Mesenchymal stem cell (in vitro differentiated cells and primary cell): Measurements from ENCODE around the gene ARHGEF25.

ENCODE experiments used
- DNase-seq: peaks from one replicate; pipeline ENCODE4 v3.0.0-alpha.2; 2013
- H2AFZ ChIP-seq: one replicate; pipeline ENCODE4 v1.6.1; 2013; ENCODE audit warnings: low read depth, mild to moderate bottlenecking, control low read depth, inconsistent platforms, low read length, moderate library complexity
- H2AK5ac ChIP-seq: 2 replicates; pipeline ENCODE4 v1.6.1; 2013; ENCODE audit warnings: low read length, moderate library complexity, mild to moderate bottlenecking, inconsistent platforms; ENCODE audit not compliant: severe bottlenecking
- H2BK120ac ChIP-seq: one replicate; pipeline ENCODE4 v1.6.1; 2013; ENCODE audit warnings: low read depth, mild to moderate bottlenecking, inconsistent platforms, low read length, moderate library complexity
- H2BK12ac ChIP-seq, 2 experiments: one replicate each; pipeline ENCODE4 v1.6.1; 2013; ENCODE audit warnings: inconsistent platforms in 2 of 2, low read length in 2 of 2, mild to moderate bottlenecking in 2 of 2, moderate library complexity in 2 of 2, control low read depth in 1 of 2
- H2BK15ac ChIP-seq: one replicate; pipeline ENCODE4 v1.6.1; 2013; ENCODE audit warnings: mild to moderate bottlenecking, low read depth, inconsistent platforms; ENCODE audit not compliant: poor library complexity, severe bottlenecking
- H2BK5ac ChIP-seq: 2 replicates; pipeline ENCODE4 v1.6.1; 2013; ENCODE audit warnings: low read depth, mild to moderate bottlenecking, low read length, control low read depth, inconsistent platforms; ENCODE audit not compliant: poor library complexity, severe bottlenecking
- H3K14ac ChIP-seq, 2 experiments: one replicate each; pipeline ENCODE4 v1.6.1; 2013; ENCODE audit warnings: inconsistent platforms in 2 of 2, low read length in 2 of 2, control low read depth in 1 of 2, mild to moderate bottlenecking in 1 of 2, moderate library complexity in 1 of 2
- H3K18ac ChIP-seq, 2 experiments: one replicate each; pipeline ENCODE4 v1.6.1; 2013; ENCODE audit warnings: inconsistent platforms in 2 of 2, low read length in 2 of 2, control low read depth in 1 of 2, low read depth in 1 of 2, mild to moderate bottlenecking in 1 of 2
- H3K23ac ChIP-seq, 2 experiments: one replicate each; pipeline ENCODE4 v1.6.1; 2013; ENCODE audit warnings: inconsistent platforms in 2 of 2, low read length in 2 of 2, mild to moderate bottlenecking in 2 of 2, moderate library complexity in 2 of 2, control low read depth in 1 of 2
- H3K27ac ChIP-seq: 2 replicates; pipeline ENCODE4 v1.5.1; 2013; ENCODE audit warnings: mild to moderate bottlenecking, moderate library complexity, low read length, control low read depth, inconsistent platforms; ENCODE audit not compliant: poor library complexity, severe bottlenecking
- H3K27me3 ChIP-seq, 2 experiments: 2 replicates each; pipeline versions ENCODE4 v1.6.1 to v1.7.0; 2013; ENCODE audit warnings: low read length in 2 of 2, mild to moderate bottlenecking in 2 of 2, moderate library complexity in 2 of 2, control low read depth in 1 of 2, inconsistent platforms in 1 of 2; ENCODE audit not compliant: control insufficient read depth in 1 of 2, insufficient read depth in 1 of 2
- H3K36me3 ChIP-seq, 2 experiments: 2 replicates each; pipeline versions ENCODE4 v1.6.1 to v1.7.0; 2013; ENCODE audit warnings: low read length in 2 of 2, control low read depth in 1 of 2, inconsistent platforms in 1 of 2, low read depth in 1 of 2, mild to moderate bottlenecking in 1 of 2; ENCODE audit not compliant: insufficient read depth in 2 of 2, control insufficient read depth in 1 of 2
- H3K4ac ChIP-seq, 2 experiments: one replicate each; pipeline ENCODE4 v1.6.1; 2013; ENCODE audit warnings: inconsistent platforms in 2 of 2, low read length in 2 of 2, mild to moderate bottlenecking in 2 of 2, moderate library complexity in 2 of 2, control low read depth in 1 of 2, low read depth in 1 of 2
- H3K4me1 ChIP-seq: 2 replicates; pipeline ENCODE4 v1.6.1; 2013; ENCODE audit warnings: low read depth, low read length, control low read depth; ENCODE audit not compliant: control insufficient read depth, insufficient read depth
- H3K4me2 ChIP-seq: 2 replicates; pipeline ENCODE4 v1.6.1; 2013; ENCODE audit warnings: low read length, mild to moderate bottlenecking, inconsistent platforms; ENCODE audit not compliant: poor library complexity, severe bottlenecking
- H3K4me3 ChIP-seq, 2 experiments: 2 replicates each; pipeline versions ENCODE4 v1.5.1 to v1.7.0; 2013; ENCODE audit warnings: low read length in 2 of 2, mild to moderate bottlenecking in 2 of 2, control low read depth in 1 of 2, low read depth in 1 of 2; ENCODE audit not compliant: insufficient read depth in 1 of 2
- H3K79me1 ChIP-seq: replicated peaks from 2 replicates; pipeline ENCODE4 v1.6.1; 2013; ENCODE audit warnings: mild to moderate bottlenecking, control low read depth, low read length, inconsistent platforms; ENCODE audit not compliant: poor library complexity, severe bottlenecking
- H3K9ac ChIP-seq: 2 replicates; pipeline ENCODE4 v1.7.0; 2013; ENCODE audit warnings: mild to moderate bottlenecking, low read length, moderate library complexity
- H3K9me3 ChIP-seq: 2 replicates; pipeline ENCODE4 v1.7.0; 2013; ENCODE audit warnings: mild to moderate bottlenecking, low read length; ENCODE audit not compliant: control insufficient read depth
- H4K8ac ChIP-seq: one replicate; pipeline ENCODE4 v1.6.1; 2013; ENCODE audit warnings: inconsistent platforms, mild to moderate bottlenecking, low read length, moderate library complexity
- H4K91ac ChIP-seq: one replicate; pipeline ENCODE4 v1.6.1; 2013; ENCODE audit warnings: mild to moderate bottlenecking, low read length, inconsistent platforms
- WGBS: methylation state at CpG from one replicate; pipeline ENCODE4 v1.1.7; 2013; ENCODE audit warnings: mixed read lengths; 5-methylcytosine and 5-hydroxymethylcytosine counted together

Gene ARHGEF25

GRCh38 chr12:57610554-57611107 lies 604 bp upstream of the ARHGEF25 start:
- peaks cover 12% of the 10 kb centered on the region for H3K79me1 ChIP-seq
- no peaks in the 10 kb centered on the region for H3K9me3 ChIP-seq
- peak overlapping the region; percentile 95 for H4K8ac ChIP-seq
- peak overlapping the region; percentile 76 for H3K4me2 ChIP-seq
- H3K4ac ChIP-seq, result peak overlapping the region; percentile 2 to 42
- peaks cover 0 to 57% of the 10 kb centered on the region in 2 experiments for H3K27me3 ChIP-seq
- H2BK12ac ChIP-seq, result peak overlapping the region; percentile 10 to 50
- H3K27ac ChIP-seq, result no peak overlapping the region
- no peak overlapping the region for H3K14ac ChIP-seq
- no peak overlapping the region for H3K23ac ChIP-seq
- peak overlapping the region; percentile 86 for H2BK120ac ChIP-seq
- H2AFZ ChIP-seq, result peak overlapping the region; percentile 37
- peaks cover 16% of the 10 kb centered on the region for H3K4me1 ChIP-seq
- no peak for DNase-seq
- H2BK15ac ChIP-seq, result peak overlapping the region; percentile 68
- H2AK5ac ChIP-seq, result no peak overlapping the region
- H3K36me3 ChIP-seq, result peaks cover 0 to 50% of the 10 kb centered on the region in 2 experiments
- H3K18ac ChIP-seq, result peak overlapping the region; percentile 62 to 94
- peak overlapping the region; percentile 86 for H4K91ac ChIP-seq
- H3K4me3 ChIP-seq, result peak overlapping the region; percentile 70 to 81
- no peak overlapping the region for H2BK5ac ChIP-seq
- H3K9ac ChIP-seq, result peak overlapping the region; percentile 77
- 7% methylated on average over 24 of the region's 29 CpGs for WGBS

- H2BK5ac ChIP-seq, result no peak overlapping the region
- no peak overlapping the region for H3K14ac ChIP-seq
- no peak for DNase-seq
- H3K4me3 ChIP-seq, result peak overlapping the region; percentile 60 to 81
- peak overlapping the region; percentile 86 for H2BK120ac ChIP-seq
- no peak overlapping the region for H2AFZ ChIP-seq
- peak overlapping the region; percentile 92 for H4K8ac ChIP-seq
- peaks cover 0 to 57% of the 10 kb centered on the region in 2 experiments for H3K27me3 ChIP-seq
- H3K36me3 ChIP-seq, result peaks cover 0 to 56% of the 10 kb centered on the region in 2 experiments
- peak overlapping the region in 1 of 2 experiments; percentile 97 for H3K23ac ChIP-seq
- no peak overlapping the region for H3K27ac ChIP-seq
- H3K4ac ChIP-seq, result no peak overlapping the region
- H3K79me1 ChIP-seq, result peaks cover 7% of the 10 kb centered on the region
- 12% methylated on average over 21 of the region's 23 CpGs for WGBS
- no peak overlapping the region for H2BK15ac ChIP-seq
- H3K9ac ChIP-seq, result peak overlapping the region; percentile 49
- no peak overlapping the region for H2AK5ac ChIP-seq
- H3K9me3 ChIP-seq, result no peaks in the 10 kb centered on the region
- peaks cover 15% of the 10 kb centered on the region for H3K4me1 ChIP-seq
- H3K4me2 ChIP-seq, result peak overlapping the region; percentile 77
- peak overlapping the region in 1 of 2 experiments; percentile 78 for H3K18ac ChIP-seq
- peak overlapping the region in 1 of 2 experiments; percentile 64 for H2BK12ac ChIP-seq
- H4K91ac ChIP-seq, result peak overlapping the region; percentile 62
These were observed 834 bp downstream of the ARHGEF25 start for GRCh38 chr12:57611827-57612710.

- WGBS, result 94% methylated on average over 9 of the region's 10 CpGs
These were observed 1.6 kb downstream of the ARHGEF25 start for GRCh38 chr12:57612711-57613426.

More at GRCh38 chr12:57612711-57613426, 1.6 kb downstream of the ARHGEF25 start:
- Histone ChIP-seq H2BK15ac (no peak overlapping the region), H3K14ac (no peak overlapping the region), H3K9me3 (no peaks in the 10 kb centered on the region), H2BK5ac (no peak overlapping the region), H2AFZ (no peak overlapping the region), H3K18ac (no peak overlapping the region), H2AK5ac (no peak overlapping the region), H3K79me1 (peaks cover 7% of the 10 kb centered on the region), H4K91ac (no peak overlapping the region), H3K27ac (no peak overlapping the region), H2BK120ac (no peak overlapping the region), H2BK12ac (no peak overlapping the region), H4K8ac (no peak overlapping the region), H3K4ac (no peak overlapping the region), H3K4me1 (peaks cover 15% of the 10 kb centered on the region), H3K23ac (no peak overlapping the region), H3K4me2 (no peak overlapping the region), H3K4me3 (no peak overlapping the region), H3K36me3 (peaks cover 0 to 56% of the 10 kb centered on the region in 2 experiments), H3K27me3 (peaks cover 3 to 65% of the 10 kb centered on the region in 2 experiments), H3K9ac (no peak overlapping the region)
- DNase-seq, result no peak
